Keratinocyte (primary cell): ENCODE measurements around the gene DEDD2.

ENCODE experiments used
- EZH2 ChIP-seq: IDR thresholded peaks from one replicate; pipeline ENCODE4 v1.6.1; 2012; ENCODE audit warnings: inconsistent platforms, mild to moderate bottlenecking, low read length, moderate library complexity
- TF ChIP-seq, protein P1 (sequence below), 3 experiments: IDR thresholded peaks in 1 of 3; conservative IDR thresholded peaks in 1 of 3; optimal IDR thresholded peaks in 1 of 3; 2 replicates in 2 of 3; 3 replicates in 1 of 3; pipeline versions ENCODE3 to v1.5.1; 2011; ENCODE audit warnings: low read length in 3 of 3, mild to moderate bottlenecking in 3 of 3, moderate library complexity in 2 of 3, control low read depth in 1 of 3, inconsistent platforms in 1 of 3; ENCODE audit not compliant: insufficient read depth in 2 of 3; ENCODE audit errors: extremely low read depth in 1 of 3

GRCh38 chr19:42188665-42189064, 28.8 kb downstream of the DEDD2 start:
- no peak for TF ChIP-seq EZH2
- TF ChIP-seq, protein P1, sequence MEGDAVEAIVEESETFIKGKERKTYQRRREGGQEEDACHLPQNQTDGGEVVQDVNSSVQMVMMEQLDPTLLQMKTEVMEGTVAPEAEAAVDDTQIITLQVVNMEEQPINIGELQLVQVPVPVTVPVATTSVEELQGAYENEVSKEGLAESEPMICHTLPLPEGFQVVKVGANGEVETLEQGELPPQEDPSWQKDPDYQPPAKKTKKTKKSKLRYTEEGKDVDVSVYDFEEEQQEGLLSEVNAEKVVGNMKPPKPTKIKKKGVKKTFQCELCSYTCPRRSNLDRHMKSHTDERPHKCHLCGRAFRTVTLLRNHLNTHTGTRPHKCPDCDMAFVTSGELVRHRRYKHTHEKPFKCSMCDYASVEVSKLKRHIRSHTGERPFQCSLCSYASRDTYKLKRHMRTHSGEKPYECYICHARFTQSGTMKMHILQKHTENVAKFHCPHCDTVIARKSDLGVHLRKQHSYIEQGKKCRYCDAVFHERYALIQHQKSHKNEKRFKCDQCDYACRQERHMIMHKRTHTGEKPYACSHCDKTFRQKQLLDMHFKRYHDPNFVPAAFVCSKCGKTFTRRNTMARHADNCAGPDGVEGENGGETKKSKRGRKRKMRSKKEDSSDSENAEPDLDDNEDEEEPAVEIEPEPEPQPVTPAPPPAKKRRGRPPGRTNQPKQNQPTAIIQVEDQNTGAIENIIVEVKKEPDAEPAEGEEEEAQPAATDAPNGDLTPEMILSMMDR (optimal IDR thresholded peaks at IDR 0.05 in 1 of 3, IDR thresholded peaks at IDR 0.05 in 1 of 3, conservative IDR thresholded peaks at IDR 0.05 in 1 of 3; ENCODE audit: extremely low read depth in 1 of 3, insufficient read depth in 2 of 3, low read length in 3 of 3) = no peak
